Measurements from ENCODE around the gene RFX2. TPM values are rescaled to one million over a fixed set of nuclear protein-coding genes. Genes with fewer than 3 reads are reported as not detected.

RFX2 gene
- total and polyA plus RNA-seq, 10 of the 15 experiments (the other 5 are each of a cell fraction or from before 2014, with no cell fraction given): 3.2 to 9.8 (median 4.7) TPM

GRCh38 chr19:5977785-5978605 lies 132.3 kb downstream of the RFX2 start, which contains the start of gene RANBP3 (continued):
- TF ChIP-seq SMAD5 (IDR thresholded peaks at IDR 0.05; ENCODE audit: low read depth) (0 out of 2 replicates have a peak, but pooled peaks have one; percentile 41), POLR2AphosphoS5 (IDR thresholded peaks at IDR 0.05; ENCODE audit: low read length) (peak; percentile 73), RELA (IDR thresholded peaks at IDR 0.05; ENCODE audit: borderline replicate concordance, partially characterized antibody) (peak; percentile 45), EGR1 (IDR thresholded peaks at IDR 0.05; ENCODE audit: borderline replicate concordance in 1 of 2, low read depth in 2 of 2, low read length in 2 of 2) (peak in 1 of 2 experiments; percentile 70; a peak in 1 of 3 replicates), E2F8 (IDR thresholded peaks at IDR 0.05; ENCODE audit: low read depth, partially characterized antibody) (peak; percentile 86), ZBTB4 (CRISPR knock-in tag; IDR thresholded peaks at IDR 0.05) (no peak), HDAC2 (IDR thresholded peaks at IDR 0.05) (0 out of 2 replicates have a peak, but pooled peaks have one; percentile 60), MYB (IDR thresholded peaks at IDR 0.05; ENCODE audit: borderline replicate concordance, low read depth, low read length) (no peak), KLF5 (IDR thresholded peaks at IDR 0.05; ENCODE audit: partially characterized antibody) (no peak), YY1 (IDR thresholded peaks at IDR 0.05; ENCODE audit: low read depth, low read length) (peak; percentile 97), IRF5 (IDR thresholded peaks at IDR 0.05; ENCODE audit: borderline replicate concordance) (no peak)
